Activated T-cell treated with anti-CD3 and anti-CD28 coated beads, Interleukin-2, amount 50 U/mL, for 4 hours (primary cell): ENCODE data around the gene MYH14. TPM values are rescaled to one million over a fixed set of nuclear protein-coding genes. Genes with fewer than 3 reads are reported as not detected.
"Not testable (repeated sequence)": the region's sequence is repeated elsewhere in the genome, so short reads cannot be mapped to it uniquely, and the experiment has no call there.

Experiments
- ATAC-seq, 2 donors: fragments of 200-7000 bp; cut with Tn5 transposase; one replicate each; pipeline ENCODE4 v1.10.0; 2021
- DNase-seq: peaks from one replicate; pipeline ENCODE4 v3.0.0-alpha.2; 2020
- H3K27me3 Mint-ChIP-seq: one replicate; pipeline ENCODE4 v1.8.0; 2021; ENCODE audit warnings: low read depth, mixed read lengths
- H3K36me3 Mint-ChIP-seq: one replicate; pipeline ENCODE4 v1.8.0; 2022; ENCODE audit warnings: mixed read lengths; ENCODE audit not compliant: insufficient read depth
- H3K4me1 Mint-ChIP-seq: one replicate; pipeline ENCODE4 v1.8.0; 2021; ENCODE audit warnings: low read depth, mixed read lengths
- H3K4me3 Mint-ChIP-seq: one replicate; pipeline ENCODE4 v1.8.0; 2021; ENCODE audit warnings: mild to moderate bottlenecking, moderate library complexity, mixed read lengths
- H3K9me3 Mint-ChIP-seq: one replicate; pipeline ENCODE4 v1.8.0; 2021; ENCODE audit warnings: mixed read lengths
- total RNA-seq, 3 donors: library from RNA; stranded (reverse); gene quantifications; one replicate each; pipeline ENCODE4 v1.2.1, GENCODE V29; 2021

MYH14 gene
- total RNA-seq, 3 donors from 2014 or later, result 0.25 to 0.63 (median 0.34) TPM

GRCh38 chr19:50332244-50333038 is 129.0 kb downstream of the MYH14 start:
- Mint-ChIP-seq H3K4me1 (peaks cover 56% of the 10 kb centered on the region), H3K9me3 (no peaks in the 10 kb centered on the region), H3K27me3 (peaks cover 46% of the 10 kb centered on the region), H3K36me3 (no peaks in the 10 kb centered on the region), H3K4me3 (peak overlapping the region; percentile 35)
- DNase-seq (no peak), ATAC-seq (no peak)

DNA sequence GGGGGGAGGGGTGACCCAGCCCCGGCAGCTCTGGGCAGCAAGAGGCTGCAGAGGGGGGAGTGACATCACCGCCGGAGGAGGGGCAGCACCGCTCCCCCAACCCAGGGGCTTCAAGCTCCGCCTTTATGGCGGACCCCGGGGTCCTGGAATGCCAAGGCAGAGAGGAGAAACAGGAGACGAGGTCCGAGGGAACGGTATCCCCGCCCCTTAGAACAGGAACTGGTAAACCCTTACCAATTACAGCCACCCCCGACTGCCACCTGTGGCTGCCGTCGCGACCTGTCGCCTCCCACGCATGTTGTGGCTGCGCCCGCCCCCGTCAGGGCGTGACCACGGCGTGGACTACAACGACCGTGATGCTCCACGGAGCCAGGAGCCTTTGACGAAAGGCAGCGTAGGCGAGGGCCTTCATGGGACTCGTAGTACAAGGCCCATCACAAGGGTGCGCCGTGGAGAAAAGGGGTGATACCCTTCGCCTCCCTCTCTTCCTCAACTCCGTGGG is 129.9 kb downstream of the MYH14 start:
- Mint-ChIP-seq H3K4me3 (peak overlapping the region; percentile 74), H3K27me3 (peaks cover 41% of the 10 kb centered on the region), H3K36me3 (no peaks in the 10 kb centered on the region), H3K4me1 (peaks cover 52% of the 10 kb centered on the region), H3K9me3 (no peaks in the 10 kb centered on the region)
- DNase-seq (peak; percentile 88), ATAC-seq (peak; percentile 64 to 73)

GRCh38 chr19:50333737-50334617 is 130.6 kb downstream of the MYH14 start:
- DNase-seq, result peak; percentile 80
- Mint-ChIP-seq H3K36me3 (no peaks in the 10 kb centered on the region), H3K27me3 (peaks cover 41% of the 10 kb centered on the region)

GRCh38 chr19:50334741-50335421 is 131.5 kb downstream of the MYH14 start:
- peaks cover 32% of the 10 kb centered on the region for H3K27me3 Mint-ChIP-seq

More at GRCh38 chr19:50333737-50334617, 130.6 kb downstream of the MYH14 start:
- ATAC-seq, result peak; percentile 16 to 48
- Mint-ChIP-seq H3K4me3 (peak overlapping the region; percentile 74), H3K4me1 (peaks cover 52% of the 10 kb centered on the region), H3K9me3 (no peaks in the 10 kb centered on the region)

DNA sequence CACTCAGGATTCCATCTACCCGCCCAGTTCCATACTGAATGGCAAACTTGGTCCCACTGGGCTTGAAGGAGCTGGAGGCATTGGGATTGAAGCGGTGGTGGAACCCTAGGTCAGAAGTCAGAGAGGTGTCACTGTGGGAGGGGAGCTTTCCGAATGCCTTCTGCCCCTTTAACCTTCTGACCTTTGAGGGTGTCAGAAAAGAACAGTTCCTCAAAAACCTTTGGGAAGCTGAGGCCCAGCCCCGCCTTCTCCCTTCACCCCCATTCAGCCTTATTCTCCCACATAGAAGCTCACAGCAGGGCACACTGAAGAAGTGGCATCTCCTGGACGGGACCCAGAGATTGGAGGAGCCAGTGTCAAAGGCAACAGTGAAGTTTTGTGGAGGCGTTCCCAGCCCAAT is 133.6 kb downstream of the MYH14 start:
- H3K9me3 Mint-ChIP-seq, H3K36me3 Mint-ChIP-seq, DNase-seq, H3K4me3 Mint-ChIP-seq, ATAC-seq: not testable (repeated sequence)
- peaks cover 16% of the 10 kb centered on the region for H3K27me3 Mint-ChIP-seq
- H3K4me1 Mint-ChIP-seq, result peaks cover 27% of the 10 kb centered on the region

More at GRCh38 chr19:50334741-50335421, 131.5 kb downstream of the MYH14 start:
- ATAC-seq, result no peak
- H3K36me3 Mint-ChIP-seq, result no peaks in the 10 kb centered on the region
- H3K4me3 Mint-ChIP-seq, result no peak overlapping the region
- peaks cover 43% of the 10 kb centered on the region for H3K4me1 Mint-ChIP-seq
- DNase-seq, result no peak
- H3K9me3 Mint-ChIP-seq, result no peaks in the 10 kb centered on the region

GRCh38 chr19:50340331-50340730 is 136.9 kb downstream of the MYH14 start:
- H3K27me3 Mint-ChIP-seq, result peaks cover 3% of the 10 kb centered on the region
- H3K36me3 Mint-ChIP-seq, result no peaks in the 10 kb centered on the region
- ATAC-seq (no peak), DNase-seq (no peak)
- no peak overlapping the region for H3K4me3 Mint-ChIP-seq
- peaks cover 8% of the 10 kb centered on the region for H3K4me1 Mint-ChIP-seq
- no peaks in the 10 kb centered on the region for H3K9me3 Mint-ChIP-seq

- Mint-ChIP-seq H3K4me3 (no peak overlapping the region), H3K27me3 (no peaks in the 10 kb centered on the region), H3K9me3 (peaks cover 1% of the 10 kb centered on the region), H3K36me3 (no peaks in the 10 kb centered on the region), H3K4me1 (peaks cover 3% of the 10 kb centered on the region)
- ATAC-seq, result peak in 1 of 2 donors; percentile 18
- no peak for DNase-seq
Measured at GRCh38 chr19:50341091-50341564, 137.7 kb downstream of the MYH14 start.

DNA sequence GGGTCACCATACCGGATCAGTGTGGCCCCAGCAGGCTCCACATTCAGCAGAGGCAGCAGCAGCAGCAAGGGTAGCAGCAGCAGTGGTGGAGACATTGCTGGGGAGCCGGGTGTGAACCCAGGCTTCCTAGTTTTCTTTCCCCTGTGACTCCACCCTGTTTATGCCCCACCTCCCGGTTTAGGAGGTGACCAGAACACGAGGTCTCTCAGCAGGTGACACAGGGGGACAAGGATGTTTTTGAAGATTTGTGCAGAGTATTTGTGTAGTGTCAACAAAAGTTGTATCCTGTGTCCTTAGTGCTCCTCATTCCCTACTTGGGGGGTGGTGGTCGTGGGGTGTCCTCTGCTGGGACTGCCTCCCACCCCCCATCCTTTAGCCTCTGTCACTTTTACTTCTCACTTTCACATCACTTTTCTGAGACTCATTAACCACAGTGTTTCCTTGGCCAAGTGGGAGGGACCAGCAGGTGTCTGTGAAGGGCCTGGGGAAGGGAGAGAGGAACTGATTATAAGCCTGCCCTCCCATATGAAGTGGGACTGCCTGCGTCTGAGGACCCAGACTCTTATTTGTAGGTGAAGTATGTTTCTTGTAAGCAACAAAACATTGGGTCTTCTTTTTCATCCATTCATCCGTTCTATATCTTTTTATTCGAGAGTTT is 141.4 kb downstream of the MYH14 start:
- no peak overlapping the region for H3K4me3 Mint-ChIP-seq
- ATAC-seq, result no peak

DNA sequence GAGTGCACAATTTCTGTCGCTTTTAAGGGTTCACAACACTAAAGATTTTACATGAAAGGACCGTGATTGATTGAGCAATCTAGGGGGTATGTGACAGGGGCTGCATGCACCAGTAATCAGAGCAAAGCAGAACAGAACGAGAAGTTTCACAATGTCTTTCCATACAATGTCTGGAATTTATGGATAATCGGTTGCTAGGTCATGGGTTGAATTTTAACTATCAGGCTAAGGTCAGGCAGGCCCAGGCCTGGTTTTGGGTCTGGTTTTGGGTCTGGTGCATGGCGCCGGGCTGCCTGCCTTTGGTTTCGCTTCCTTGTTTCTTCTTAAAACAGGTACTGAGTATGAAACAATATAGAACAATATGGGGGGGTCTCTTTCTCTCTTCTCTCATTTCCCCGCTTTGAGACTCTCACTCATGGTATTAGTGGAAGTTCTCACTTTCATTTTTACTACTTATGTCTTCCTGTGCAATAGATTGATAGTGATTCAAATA is 143.7 kb downstream of the MYH14 start:
- Mint-ChIP-seq H3K4me1 (peaks cover 21% of the 10 kb centered on the region), H3K4me3 (peak overlapping the region; percentile 42)
- peak; percentile 83 to 88 for ATAC-seq
- H3K9me3 Mint-ChIP-seq, H3K27me3 Mint-ChIP-seq, H3K36me3 Mint-ChIP-seq, DNase-seq: not testable (repeated sequence)

More for the DNA sequence above, 141.4 kb downstream of the MYH14 start:
- no peaks in the 10 kb centered on the region for H3K27me3 Mint-ChIP-seq
- H3K9me3 Mint-ChIP-seq, result peaks cover 3% of the 10 kb centered on the region
- no peak for DNase-seq
- peaks cover 21% of the 10 kb centered on the region for H3K4me1 Mint-ChIP-seq
- H3K36me3 Mint-ChIP-seq, result no peaks in the 10 kb centered on the region

DNA sequence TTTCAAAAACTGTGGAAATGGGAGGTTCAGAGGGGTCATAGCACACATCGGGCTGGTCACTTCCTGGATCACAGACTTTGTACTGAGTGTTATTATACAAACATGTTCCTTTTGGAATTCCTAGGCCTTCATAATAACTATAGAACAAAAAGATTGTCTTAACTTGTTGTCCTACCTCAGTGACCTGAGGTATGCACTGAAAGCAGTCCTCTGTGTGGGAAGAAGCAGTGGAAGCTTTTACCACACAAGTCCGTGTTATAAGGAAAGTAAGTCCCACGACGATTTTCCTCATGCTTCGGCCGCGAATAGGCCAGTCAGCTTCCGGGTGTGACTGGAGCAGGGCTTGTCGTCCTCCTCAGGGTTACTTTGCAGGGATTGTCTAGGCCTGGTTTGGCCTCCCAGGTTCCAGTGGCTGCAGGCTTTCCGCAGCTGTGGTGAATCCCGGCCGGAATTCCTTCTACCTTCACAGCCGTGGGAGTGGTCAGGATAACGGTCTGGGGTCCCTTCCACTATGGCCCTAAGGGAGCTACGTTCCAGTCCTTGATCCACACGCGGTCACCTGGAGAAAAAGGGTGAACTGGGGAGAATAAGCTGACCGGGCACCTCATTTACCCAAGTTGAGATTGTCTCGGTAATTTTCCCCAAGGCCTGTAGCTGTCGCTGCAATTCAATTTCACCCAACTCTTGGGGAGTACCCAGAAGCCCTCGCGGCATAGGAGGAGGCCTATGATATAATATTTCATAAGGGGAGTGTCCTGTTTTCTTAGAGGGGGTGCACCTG is 146.0 kb downstream of the MYH14 start:
- peaks cover 3% of the 10 kb centered on the region for H3K9me3 Mint-ChIP-seq
- H3K27me3 Mint-ChIP-seq, result no peaks in the 10 kb centered on the region
- ATAC-seq (no peak), DNase-seq (no peak)
- peaks cover 21% of the 10 kb centered on the region for H3K4me1 Mint-ChIP-seq
- no peak overlapping the region for H3K4me3 Mint-ChIP-seq
- no peaks in the 10 kb centered on the region for H3K36me3 Mint-ChIP-seq

DNA sequence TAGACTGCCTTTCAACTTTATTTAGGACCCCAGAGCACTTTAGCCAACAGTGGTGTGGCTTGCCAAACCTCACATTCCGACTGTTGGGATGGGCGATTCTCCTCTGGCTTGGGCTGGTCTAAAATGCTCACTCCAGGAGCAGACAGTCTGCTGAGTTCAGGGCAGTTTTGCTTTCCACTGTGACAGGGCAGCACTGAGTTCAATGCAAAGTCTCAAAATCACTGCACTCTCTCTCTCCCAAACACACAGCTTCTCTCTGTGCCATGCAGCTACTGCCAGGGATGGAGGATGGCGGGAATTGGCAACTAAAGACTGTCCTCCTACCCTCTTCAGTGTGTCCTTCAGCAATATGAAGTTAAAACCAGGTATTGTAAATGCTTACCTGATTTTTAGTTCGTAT is 148.8 kb downstream of the MYH14 start:
- no peak for DNase-seq

DNA sequence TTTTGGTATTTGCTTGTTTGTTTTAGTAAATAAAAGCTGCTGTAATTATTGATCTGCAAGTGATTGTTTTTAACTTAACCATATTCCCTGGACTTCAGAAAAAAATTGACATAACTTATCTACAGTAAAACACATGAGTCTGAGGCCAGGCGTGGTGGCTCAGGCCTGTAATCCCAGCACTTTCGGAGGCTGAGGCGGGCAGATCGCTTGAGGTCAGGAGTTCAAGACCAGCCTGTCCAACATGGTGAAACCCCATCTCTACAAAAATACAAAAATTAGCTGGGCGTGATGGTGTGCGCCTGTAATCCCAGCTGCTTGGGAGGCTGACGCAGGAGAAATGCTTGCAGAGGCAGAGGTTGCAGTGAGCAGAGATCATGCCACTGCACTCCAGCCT is 150.1 kb downstream of the MYH14 start:
- H3K4me3 Mint-ChIP-seq, H3K27me3 Mint-ChIP-seq, H3K4me1 Mint-ChIP-seq, H3K36me3 Mint-ChIP-seq, DNase-seq, ATAC-seq, H3K9me3 Mint-ChIP-seq: not testable (repeated sequence)

More for the DNA sequence above, 148.8 kb downstream of the MYH14 start:
- peaks cover 13% of the 10 kb centered on the region for H3K4me1 Mint-ChIP-seq
- no peaks in the 10 kb centered on the region for H3K36me3 Mint-ChIP-seq
- no peak overlapping the region for H3K4me3 Mint-ChIP-seq
- ATAC-seq, result no peak
- H3K27me3 Mint-ChIP-seq, result no peaks in the 10 kb centered on the region
- H3K9me3 Mint-ChIP-seq, result no peaks in the 10 kb centered on the region

DNA sequence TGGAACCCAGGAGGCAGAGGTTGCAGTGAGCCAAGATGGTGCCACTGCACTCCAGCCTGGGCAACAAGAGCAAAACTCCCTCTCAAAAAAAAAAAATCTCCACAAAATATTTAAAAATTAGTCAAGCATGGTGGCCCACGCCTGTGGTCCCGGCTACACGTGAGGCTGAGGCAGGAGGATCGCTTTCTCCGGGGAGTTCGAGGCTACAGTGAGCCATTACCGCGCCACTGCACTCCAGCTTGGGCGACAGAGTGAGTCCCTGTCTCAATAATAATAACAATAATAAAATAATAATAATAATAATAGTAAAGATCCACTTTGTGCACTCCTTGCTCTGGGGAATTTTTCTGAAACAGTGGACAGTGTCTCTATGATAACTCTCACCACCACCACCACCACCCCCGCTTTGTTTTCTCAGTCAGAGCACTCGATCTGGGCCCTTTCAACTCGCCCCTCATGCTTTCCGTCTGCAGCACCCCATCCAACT is 153.3 kb downstream of the MYH14 start:
- ATAC-seq (no peak), DNase-seq (no peak)
- H3K27me3 Mint-ChIP-seq, result no peaks in the 10 kb centered on the region
- H3K9me3 Mint-ChIP-seq, result peaks cover 3% of the 10 kb centered on the region
- H3K4me1 Mint-ChIP-seq, result peaks cover 39% of the 10 kb centered on the region
- peak overlapping the region; percentile 88 for H3K4me3 Mint-ChIP-seq
- H3K36me3 Mint-ChIP-seq, result no peaks in the 10 kb centered on the region
